ENCODE measurements around the gene CXCR6.

Gene CXCR6

DNA sequence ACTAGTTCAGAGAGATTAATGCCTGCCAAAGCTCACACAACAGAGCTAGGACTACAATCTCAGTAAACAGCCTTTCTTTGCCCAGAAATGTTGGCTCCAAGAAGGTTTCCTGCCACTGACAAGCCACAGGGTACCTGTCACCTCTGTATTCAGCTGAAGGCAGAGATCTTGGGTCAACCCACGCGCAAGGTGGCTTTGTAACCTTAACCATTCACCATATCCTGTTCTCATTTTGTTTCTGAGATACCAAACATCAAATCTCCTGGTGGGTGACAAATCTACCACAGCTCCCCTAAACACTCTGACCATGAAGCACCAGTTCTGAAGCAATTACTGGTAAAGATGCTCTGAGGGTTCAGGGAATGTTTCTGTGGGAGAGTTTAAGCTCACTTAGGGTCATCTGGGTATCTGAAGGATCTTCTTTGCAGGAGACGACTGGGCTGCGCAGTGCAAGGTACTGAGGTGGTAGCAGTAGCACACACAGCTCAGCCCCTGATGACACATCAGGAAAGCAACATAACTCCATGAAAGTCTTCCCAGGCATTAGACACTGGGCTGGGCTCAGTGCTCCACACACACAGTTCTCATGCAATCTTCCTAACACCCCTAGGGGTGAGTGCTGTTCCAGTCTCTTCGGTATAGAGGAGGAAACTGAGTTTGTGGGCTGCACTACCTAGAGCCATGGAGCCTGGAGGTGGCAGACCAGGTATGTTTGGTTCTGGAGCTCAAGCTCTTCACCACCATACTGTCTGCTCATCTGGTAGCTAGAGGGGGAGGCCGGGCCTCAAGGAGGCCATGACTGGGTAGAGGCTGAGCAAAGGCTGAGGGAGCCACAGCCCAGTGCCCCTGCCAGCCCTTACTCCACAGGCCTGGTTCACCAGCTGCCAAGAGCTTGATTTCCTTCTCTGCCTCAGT is 7.7 kb downstream of the CXCR6 start:
- TF ChIP-seq NFIC (IDR thresholded peaks at IDR 0.05) (no peak), YY1 (IDR thresholded peaks at IDR 0.05; ENCODE audit: low read depth) (no peak), ZBTB7A (IDR thresholded peaks at IDR 0.05; ENCODE audit: low read depth) (no peak), CREB1 (IDR thresholded peaks at IDR 0.05; ENCODE audit: low read depth) (no peak), TCF12 (IDR thresholded peaks at IDR 0.05; ENCODE audit: low read depth) (no peak), RAD21 (IDR thresholded peaks at IDR 0.05; ENCODE audit: low read depth) (no peak), FOXM1 (IDR thresholded peaks at IDR 0.05; ENCODE audit: borderline replicate concordance, low read depth) (no peak), REST (IDR thresholded peaks at IDR 0.05; ENCODE audit: low read depth) (no peak), EP300 (IDR thresholded peaks at IDR 0.05; ENCODE audit: borderline replicate concordance) (no peak), CEBPB (IDR thresholded peaks at IDR 0.05) (no peak), TAF1 (IDR thresholded peaks at IDR 0.05; ENCODE audit: low read depth) (no peak), USF1 (IDR thresholded peaks at IDR 0.05) (no peak), EGR1 (IDR thresholded peaks at IDR 0.05) (no peak), MAX (IDR thresholded peaks at IDR 0.05) (no peak), TEAD4 (IDR thresholded peaks at IDR 0.05) (no peak)

DNA sequence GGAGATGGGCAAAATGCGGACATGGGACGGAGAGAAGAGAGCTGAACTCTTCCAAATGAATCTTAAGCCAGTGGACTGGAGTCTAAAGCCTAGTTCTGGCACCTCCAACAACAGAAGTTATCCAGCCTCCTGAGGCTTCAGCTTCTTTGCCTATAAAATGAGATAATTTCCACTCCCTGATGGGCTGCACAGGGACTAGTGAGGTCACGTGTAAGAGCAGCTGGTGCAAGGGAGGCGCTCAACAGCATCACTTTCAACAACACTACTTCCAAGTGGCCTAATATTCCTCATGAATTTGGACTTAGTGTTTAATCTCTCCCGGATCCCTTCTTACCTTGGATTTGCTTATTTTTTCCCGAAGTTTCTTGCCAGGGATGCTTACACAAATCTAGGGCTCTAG is 8.7 kb downstream of the CXCR6 start:
- TF ChIP-seq TCF12 (IDR thresholded peaks at IDR 0.05; ENCODE audit: low read depth) = no peak
- no peak for TF ChIP-seq TEAD4 (IDR thresholded peaks at IDR 0.05)
- TF ChIP-seq EP300 (IDR thresholded peaks at IDR 0.05; ENCODE audit: borderline replicate concordance) = no peak
- no peak for TF ChIP-seq YY1 (IDR thresholded peaks at IDR 0.05; ENCODE audit: low read depth)
- no peak for TF ChIP-seq NFIC (IDR thresholded peaks at IDR 0.05)
- TF ChIP-seq ZBTB7A (IDR thresholded peaks at IDR 0.05; ENCODE audit: low read depth) = no peak
- TF ChIP-seq RAD21 (IDR thresholded peaks at IDR 0.05; ENCODE audit: low read depth) = no peak
- TF ChIP-seq CREB1 (IDR thresholded peaks at IDR 0.05; ENCODE audit: low read depth) = no peak
- no peak for TF ChIP-seq FOXM1 (IDR thresholded peaks at IDR 0.05; ENCODE audit: borderline replicate concordance, low read depth)

DNA sequence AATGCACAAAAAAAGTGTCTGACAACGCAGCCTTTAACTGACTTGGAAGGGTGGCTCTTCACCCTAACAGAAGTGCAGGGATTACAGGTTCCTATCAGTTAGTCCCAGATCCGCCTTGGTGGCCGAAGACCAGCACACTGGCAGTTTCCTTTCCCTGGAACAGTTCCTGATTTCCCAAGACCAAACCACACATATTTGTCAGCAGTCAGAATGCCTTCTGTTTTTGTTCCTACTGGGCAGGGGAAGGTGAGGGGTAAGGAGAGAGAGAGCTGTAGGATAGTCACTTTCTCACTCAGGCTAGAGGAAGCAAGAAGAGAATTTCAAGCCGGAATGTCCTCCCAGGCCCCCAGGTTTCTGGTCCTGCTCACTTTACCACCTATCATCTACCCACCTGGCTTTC is 9.2 kb downstream of the CXCR6 start:
- TF ChIP-seq TAF1 (IDR thresholded peaks at IDR 0.05; ENCODE audit: low read depth) (no peak), NFIC (IDR thresholded peaks at IDR 0.05) (no peak), FOXM1 (IDR thresholded peaks at IDR 0.05; ENCODE audit: borderline replicate concordance, low read depth) (no peak), CREB1 (IDR thresholded peaks at IDR 0.05; ENCODE audit: low read depth) (no peak), REST (IDR thresholded peaks at IDR 0.05; ENCODE audit: low read depth) (no peak), RAD21 (IDR thresholded peaks at IDR 0.05; ENCODE audit: low read depth) (no peak), EP300 (IDR thresholded peaks at IDR 0.05; ENCODE audit: borderline replicate concordance) (no peak), MAX (IDR thresholded peaks at IDR 0.05) (no peak)

DNA sequence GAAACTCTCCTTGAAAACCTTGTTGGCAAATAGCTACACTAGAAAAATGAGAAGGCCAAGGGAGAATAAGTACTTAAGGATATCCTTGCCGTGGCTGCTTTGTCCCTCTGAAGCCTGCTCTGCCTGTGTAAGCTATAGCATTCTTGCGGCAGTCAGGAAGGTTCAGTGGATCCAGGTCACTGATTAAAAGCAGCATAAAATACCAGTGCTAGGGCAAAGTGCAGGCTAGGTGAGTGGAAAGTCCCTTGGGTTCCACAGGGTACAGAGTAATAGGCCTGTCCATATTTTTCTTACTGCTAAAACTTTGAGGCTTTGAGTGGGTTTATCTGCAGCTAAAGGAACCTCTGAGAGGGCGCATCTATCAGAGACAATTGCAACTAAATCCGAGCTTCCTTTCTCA is 10.3 kb downstream of the CXCR6 start:
- no peak for TF ChIP-seq TCF12 (IDR thresholded peaks at IDR 0.05; ENCODE audit: low read depth)
- TF ChIP-seq TEAD4 (IDR thresholded peaks at IDR 0.05) = no peak
- TF ChIP-seq EP300 (IDR thresholded peaks at IDR 0.05; ENCODE audit: borderline replicate concordance) = no peak
- TF ChIP-seq CREB1 (IDR thresholded peaks at IDR 0.05; ENCODE audit: low read depth) = no peak
- no peak for TF ChIP-seq USF1 (IDR thresholded peaks at IDR 0.05)
- TF ChIP-seq FOXM1 (IDR thresholded peaks at IDR 0.05; ENCODE audit: borderline replicate concordance, low read depth) = no peak
- TF ChIP-seq RAD21 (IDR thresholded peaks at IDR 0.05; ENCODE audit: low read depth) = no peak
- no peak for TF ChIP-seq MAX (IDR thresholded peaks at IDR 0.05)
- no peak for TF ChIP-seq EGR1 (IDR thresholded peaks at IDR 0.05)
- no peak for TF ChIP-seq YY1 (IDR thresholded peaks at IDR 0.05; ENCODE audit: low read depth)
- no peak for TF ChIP-seq TAF1 (IDR thresholded peaks at IDR 0.05; ENCODE audit: low read depth)
- no peak for TF ChIP-seq CEBPB (IDR thresholded peaks at IDR 0.05)
- no peak for TF ChIP-seq NFIC (IDR thresholded peaks at IDR 0.05)
- no peak for TF ChIP-seq REST (IDR thresholded peaks at IDR 0.05; ENCODE audit: low read depth)
- no peak for TF ChIP-seq ZBTB7A (IDR thresholded peaks at IDR 0.05; ENCODE audit: low read depth)

All from Ishikawa (cell line).